ENCODE measurements around the gene PCDHGA10.

DNA sequence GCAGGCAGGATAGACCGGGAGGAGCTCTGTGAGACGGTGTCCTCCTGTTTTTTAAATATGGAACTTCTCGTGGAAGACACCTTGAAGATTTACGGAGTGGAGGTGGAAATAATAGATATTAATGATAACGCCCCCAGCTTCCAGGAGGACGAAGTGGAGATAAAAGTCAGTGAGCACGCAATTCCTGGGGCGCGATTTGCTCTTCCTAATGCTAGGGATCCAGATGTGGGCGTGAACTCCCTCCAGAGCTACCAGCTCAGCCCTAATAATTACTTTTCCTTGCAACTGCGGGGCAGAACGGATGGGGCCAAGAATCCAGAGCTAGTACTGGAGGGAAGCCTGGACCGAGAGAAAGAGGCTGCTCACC, 8.7 kb downstream of the PCDHGA10 start:
- no peak for TF ChIP-seq EP300 (IDR thresholded peaks at IDR 0.05; ENCODE audit: borderline replicate concordance)
- TF ChIP-seq, protein P1, sequence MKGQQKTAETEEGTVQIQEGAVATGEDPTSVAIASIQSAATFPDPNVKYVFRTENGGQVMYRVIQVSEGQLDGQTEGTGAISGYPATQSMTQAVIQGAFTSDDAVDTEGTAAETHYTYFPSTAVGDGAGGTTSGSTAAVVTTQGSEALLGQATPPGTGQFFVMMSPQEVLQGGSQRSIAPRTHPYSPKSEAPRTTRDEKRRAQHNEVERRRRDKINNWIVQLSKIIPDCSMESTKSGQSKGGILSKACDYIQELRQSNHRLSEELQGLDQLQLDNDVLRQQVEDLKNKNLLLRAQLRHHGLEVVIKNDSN (IDR thresholded peaks at IDR 0.05): no peak
- TF ChIP-seq FOXM1 (IDR thresholded peaks at IDR 0.05; ENCODE audit: borderline replicate concordance, low read depth): no peak
- TF ChIP-seq YY1 (IDR thresholded peaks at IDR 0.05; ENCODE audit: low read depth): no peak
- TF ChIP-seq ZBTB7A (IDR thresholded peaks at IDR 0.05; ENCODE audit: low read depth): no peak
- no peak for TF ChIP-seq TAF1 (IDR thresholded peaks at IDR 0.05; ENCODE audit: low read depth)
- TF ChIP-seq EGR1 (IDR thresholded peaks at IDR 0.05): no peak
- no peak for TF ChIP-seq CEBPB (IDR thresholded peaks at IDR 0.05)
